ENCODE data around the gene RWDD3. TPM values are rescaled to one million over a fixed set of nuclear protein-coding genes. Genes with fewer than 3 reads are reported as not detected.

Gene RWDD3
- total and polyA plus RNA-seq, 2 donors (not counting 3 experiments of a cell fraction or from before 2014, with no cell fraction given) = 9.3 to 12.1 TPM

DNA sequence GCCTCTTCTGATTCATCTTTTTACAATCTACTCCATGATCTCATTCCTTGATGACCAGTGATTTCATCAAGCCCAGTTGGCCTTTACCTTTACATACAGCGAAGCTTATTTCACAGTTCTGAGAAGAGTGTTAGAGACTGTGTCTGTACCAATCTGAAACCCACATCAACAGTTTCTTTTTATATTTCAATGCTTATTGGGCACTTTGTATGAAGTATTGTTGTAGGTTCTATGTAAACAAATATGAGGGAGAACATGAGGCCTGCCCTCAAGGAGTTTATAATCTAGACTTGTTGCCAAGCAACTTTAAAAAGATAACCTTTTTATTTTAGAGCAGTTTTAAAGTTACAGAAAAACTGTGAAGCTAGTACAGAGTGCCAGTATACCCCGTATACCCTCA, 27.5 kb upstream of the RWDD3 start:
- Histone ChIP-seq H3K9me3 (replicated peaks; ENCODE audit: control insufficient read depth, insufficient read depth, low read length) (no peaks in the 10 kb centered on the region), H2AFZ (ENCODE audit: low read depth, low read length) (no peak overlapping the region), H3K9ac (replicated peaks; ENCODE audit: extremely low read depth, insufficient read depth, low read length) (no peak overlapping the region), H4K20me1 (replicated peaks; ENCODE audit: control insufficient read depth, extremely low read depth, insufficient read depth, low read length) (no peaks in the 10 kb centered on the region), H3K79me2 (ENCODE audit: control insufficient read depth, insufficient read depth, low read length) (no peaks in the 10 kb centered on the region), H3K4me1 (ENCODE audit: control insufficient read depth, extremely low read depth, insufficient read depth, low read length) (no peaks in the 10 kb centered on the region), H3K27me3 (ENCODE audit: control insufficient read depth in 2 of 2, insufficient read depth in 2 of 2, low read length in 2 of 2) (peaks cover 0 to 3% of the 10 kb centered on the region in 2 experiments), H3K36me3 (ENCODE audit: control insufficient read depth in 2 of 2, extremely low read depth in 1 of 2, insufficient read depth in 2 of 2, low read length in 2 of 2) (no peaks in the 10 kb centered on the region), H3K4me3 (replicated peaks in 1 of 3; ENCODE audit: insufficient read depth in 1 of 3, low read depth in 1 of 3, low read length in 3 of 3) (no peak overlapping the region), H3K9me1 (replicated peaks; ENCODE audit: control insufficient read depth, extremely low read depth, insufficient read depth, low read length) (no peaks in the 10 kb centered on the region), H3K27ac (ENCODE audit: insufficient read depth, low read depth, low read length) (no peak overlapping the region), H3K4me2 (ENCODE audit: insufficient read depth, low read length) (no peak overlapping the region)
- no TSS peak for BruUV-seq (replicated peaks)
- no peak for FAIRE-seq
- TF ChIP-seq, protein P1, sequence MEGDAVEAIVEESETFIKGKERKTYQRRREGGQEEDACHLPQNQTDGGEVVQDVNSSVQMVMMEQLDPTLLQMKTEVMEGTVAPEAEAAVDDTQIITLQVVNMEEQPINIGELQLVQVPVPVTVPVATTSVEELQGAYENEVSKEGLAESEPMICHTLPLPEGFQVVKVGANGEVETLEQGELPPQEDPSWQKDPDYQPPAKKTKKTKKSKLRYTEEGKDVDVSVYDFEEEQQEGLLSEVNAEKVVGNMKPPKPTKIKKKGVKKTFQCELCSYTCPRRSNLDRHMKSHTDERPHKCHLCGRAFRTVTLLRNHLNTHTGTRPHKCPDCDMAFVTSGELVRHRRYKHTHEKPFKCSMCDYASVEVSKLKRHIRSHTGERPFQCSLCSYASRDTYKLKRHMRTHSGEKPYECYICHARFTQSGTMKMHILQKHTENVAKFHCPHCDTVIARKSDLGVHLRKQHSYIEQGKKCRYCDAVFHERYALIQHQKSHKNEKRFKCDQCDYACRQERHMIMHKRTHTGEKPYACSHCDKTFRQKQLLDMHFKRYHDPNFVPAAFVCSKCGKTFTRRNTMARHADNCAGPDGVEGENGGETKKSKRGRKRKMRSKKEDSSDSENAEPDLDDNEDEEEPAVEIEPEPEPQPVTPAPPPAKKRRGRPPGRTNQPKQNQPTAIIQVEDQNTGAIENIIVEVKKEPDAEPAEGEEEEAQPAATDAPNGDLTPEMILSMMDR (IDR thresholded peaks at IDR 0.05; ENCODE audit: extremely low read depth in 1 of 2, insufficient read depth in 1 of 2, low read depth in 1 of 2, low read length in 2 of 2) = no peak
- no peak for TF ChIP-seq JUN (IDR thresholded peaks at IDR 0.05; ENCODE audit: borderline replicate concordance, insufficient read depth, insufficient read length, low read depth)
- no peak for TF ChIP-seq GATA2 (IDR thresholded peaks at IDR 0.05; ENCODE audit: insufficient read depth, insufficient read length, low read depth, low read length)
- TF ChIP-seq FOS (IDR thresholded peaks at IDR 0.05; ENCODE audit: borderline replicate concordance, insufficient read depth, low read length) = no peak
- no peak for TF ChIP-seq MYC (IDR thresholded peaks at IDR 0.05; ENCODE audit: low read depth, low read length)
- TF ChIP-seq, protein P2, sequence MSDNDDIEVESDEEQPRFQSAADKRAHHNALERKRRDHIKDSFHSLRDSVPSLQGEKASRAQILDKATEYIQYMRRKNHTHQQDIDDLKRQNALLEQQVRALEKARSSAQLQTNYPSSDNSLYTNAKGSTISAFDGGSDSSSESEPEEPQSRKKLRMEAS (IDR thresholded peaks at IDR 0.05; ENCODE audit: insufficient read depth, insufficient read length) = no peak
- CTCF ChIA-PET = interaction anchor here (1.0 kb wide), 1 partner anchor 122 kb away, joined by 3 read pairs; no protein-coding TSS in a partner anchor
- dilution Hi-C loops (cut with MboI; ENCODE audit: extremely low pct_ligation_motif_present, low sequenced_read_pairs) = no loop called here
- POLR2A ChIA-PET = no interaction called here
- intact Hi-C loops (cut with micrococcal nuclease) = no loop called here
- no peak for DNase-seq (ENCODE audit: low read depth, low spot score)
